AG04450 (cell line): ENCODE results near the gene TSHR. TPM values are rescaled to one million over a fixed set of nuclear protein-coding genes. Genes with fewer than 3 reads are reported as not detected.

ENCODE experiments used
- CTCF ChIA-PET: fragments of 300-600, 350-600 bp; formaldehyde crosslinking; extraction: SDS; loops from one replicate; lab custom pipeline; 2022; ENCODE audit warnings: antibody characterized with exemption, inconsistent platforms; lab: Charles Lee
- POLR2A ChIA-PET: fragments of 350-600 bp; formaldehyde crosslinking; extraction: SDS; loops from one replicate; lab custom pipeline; 2021; ENCODE audit warnings: antibody characterized with exemption, inconsistent platforms; lab: Yijun Ruan, JAX
- DNase-seq: peaks from one replicate; pipeline ENCODE4 v3.0.0-alpha.2; 2011; ENCODE audit warnings: low read depth, low spot score
- H3K27ac ChIP-seq: one replicate; pipeline ENCODE4 v1.5.1; 2012; ENCODE audit warnings: low read depth, low read length, control low read depth
- H3K27me3 ChIP-seq: one replicate; pipeline ENCODE4 v1.6.0; 2012; ENCODE audit warnings: low read length; ENCODE audit not compliant: control insufficient read depth, insufficient read depth
- H3K4me3 ChIP-seq: 2 replicates; pipeline ENCODE4 v1.5.1; 2011; ENCODE audit warnings: mild to moderate bottlenecking, low read depth, low read length, control low read depth
- H3K9me3 ChIP-seq: 2 replicates; pipeline ENCODE4 v1.5.1; 2012; ENCODE audit warnings: low read length; ENCODE audit not compliant: control insufficient read depth, insufficient read depth
- CTCF ChIP-seq: IDR thresholded peaks from 2 replicates; pipeline ENCODE4 v1.5.1; 2011; ENCODE audit warnings: low read depth, low read length, control low read depth, inconsistent platforms
- polyA plus RNA-seq: library from polyadenylated mRNA; depleted of rRNA; stranded (reverse); fragments of >200 nt; gene quantifications from 2 replicates; pipeline ENCODE4 v1.2.3, GENCODE V29; 2011

The TSHR gene
- polyA plus RNA-seq, 1 experiment: not detected

DNA sequence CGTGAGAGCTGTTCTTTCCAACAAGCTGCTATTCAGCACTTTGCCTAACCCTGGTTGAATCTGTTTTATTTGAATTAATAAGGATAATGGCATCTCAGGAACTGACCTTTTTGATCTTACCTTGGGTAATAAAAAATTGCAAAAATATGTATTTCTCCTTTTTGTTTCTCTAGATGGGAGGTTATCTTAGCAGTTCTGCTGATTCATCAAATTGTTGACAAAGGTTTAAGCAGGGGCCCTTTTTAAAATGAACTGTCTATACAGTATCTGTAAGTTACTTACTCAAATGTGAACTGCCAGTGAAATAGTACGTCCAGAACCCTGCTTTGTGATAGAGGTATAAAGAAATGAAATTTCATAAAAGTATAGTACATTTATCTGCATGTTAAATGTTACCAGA, 681 bp downstream of the TSHR start:
- Histone ChIP-seq H3K27ac (no peak overlapping the region), H3K9me3 (no peaks in the 10 kb centered on the region; the same call in 1 of the 2 replicates), H3K4me3 (no peak overlapping the region), H3K27me3 (peaks cover 8% of the 10 kb centered on the region)
- no peak for TF ChIP-seq CTCF
- CTCF ChIA-PET: interaction anchor here (1.1 to 11.2 kb wide), 8 partner anchors 10 to 215 kb away, joined by 3 to 122 read pairs (median 11); partner anchors contain the start of gene CEP128
- POLR2A ChIA-PET: no interaction called here
- DNase-seq: no peak

DNA sequence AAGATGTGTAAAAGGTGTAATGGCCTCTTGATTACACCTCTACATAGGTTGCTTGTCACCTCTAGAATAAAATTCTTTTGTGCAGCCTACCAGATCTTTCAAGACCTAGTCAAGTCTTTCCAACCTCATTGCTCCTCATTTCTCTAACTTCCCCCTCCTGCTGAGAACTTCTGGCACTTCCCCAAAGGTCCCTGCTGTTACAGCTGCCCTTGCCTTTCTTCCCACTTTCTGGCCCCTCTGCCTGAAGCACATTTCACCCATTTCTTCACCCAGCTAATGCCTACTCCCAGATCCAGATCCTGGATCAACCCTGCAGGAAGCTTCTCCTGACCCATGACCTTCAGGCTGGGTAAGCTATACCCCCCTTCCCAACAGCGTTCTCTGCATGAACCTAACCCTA, 1.5 kb downstream of the TSHR start:
- no peak for TF ChIP-seq CTCF
- ChIA-PET POLR2A (no interaction called here), CTCF (interaction anchor here (1.3 to 11.2 kb wide), 3 partner anchors 11 to 214 kb away, joined by 3 to 122 read pairs (median 26); no protein-coding TSS in a partner anchor)
- DNase-seq: no peak
- H3K27ac ChIP-seq: no peak overlapping the region
- peaks cover 8% of the 10 kb centered on the region for H3K27me3 ChIP-seq
- H3K4me3 ChIP-seq: no peak overlapping the region
- H3K9me3 ChIP-seq: no peaks in the 10 kb centered on the region; the same call in 1 of the 2 replicates

DNA sequence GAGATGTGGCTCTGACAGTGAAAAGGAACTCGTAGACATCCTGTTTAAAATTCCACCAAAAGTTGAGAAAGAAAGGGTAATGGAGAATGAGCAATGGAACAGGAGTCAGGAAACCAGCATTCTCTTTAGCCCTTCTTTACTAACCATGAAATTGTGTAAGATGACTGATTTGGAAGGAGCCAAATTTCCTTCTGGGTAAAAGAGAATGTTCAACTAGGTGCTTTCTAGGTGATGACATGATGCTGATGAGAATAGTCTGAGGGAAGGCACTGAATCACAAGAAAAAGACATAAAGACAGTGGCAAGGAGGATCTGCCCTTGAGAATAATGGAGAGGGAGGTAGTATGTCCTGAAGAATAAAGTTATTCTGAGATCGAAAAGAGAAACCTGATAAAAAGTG, 2.2 kb downstream of the TSHR start:
- Histone ChIP-seq H3K9me3 (no peaks in the 10 kb centered on the region; the same call in 1 of the 2 replicates), H3K27ac (no peak overlapping the region), H3K27me3 (peaks cover 8% of the 10 kb centered on the region), H3K4me3 (no peak overlapping the region)
- POLR2A ChIA-PET: no interaction called here
- no peak for DNase-seq
- no peak for TF ChIP-seq CTCF
- CTCF ChIA-PET: interaction anchor here (11.2 kb wide), 1 partner anchor 30 kb away, joined by 122 read pairs; no protein-coding TSS in a partner anchor

- no peak for DNase-seq
- Histone ChIP-seq H3K9me3 (no peaks in the 10 kb centered on the region; the same call in 1 of the 2 replicates), H3K27me3 (peaks cover 8% of the 10 kb centered on the region), H3K4me3 (no peak overlapping the region), H3K27ac (no peak overlapping the region)
- POLR2A ChIA-PET: no interaction called here
- no peak for TF ChIP-seq CTCF
- CTCF ChIA-PET: interaction anchor here (1.0 to 11.2 kb wide), 2 partner anchors 29 to 212 kb away, joined by 3 to 122 read pairs; no protein-coding TSS in a partner anchor
Measured at GRCh38 chr14:80958226-80958625, 2.8 kb downstream of the TSHR start.

DNA sequence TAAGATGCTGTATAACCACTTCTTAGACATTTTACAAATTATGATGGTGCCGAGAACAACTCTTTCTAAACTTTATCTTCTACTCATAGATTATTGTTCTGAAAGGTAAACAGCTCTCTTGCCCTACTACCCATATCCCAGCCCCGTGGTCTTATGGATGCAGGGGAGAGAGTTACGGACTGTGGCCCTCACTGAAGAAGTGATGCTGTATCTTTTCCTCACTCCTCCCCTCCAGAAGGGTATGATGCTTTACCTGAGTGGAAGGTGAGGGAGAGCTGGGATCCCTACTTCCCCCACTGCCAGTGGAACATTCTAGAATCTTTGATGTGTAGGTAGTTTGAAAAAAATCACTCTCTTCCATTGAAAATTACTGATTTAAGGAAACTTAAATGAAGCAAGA, 3.5 kb downstream of the TSHR start:
- Histone ChIP-seq H3K9me3 (no peaks in the 10 kb centered on the region; the same call in 1 of the 2 replicates), H3K27me3 (peaks cover 8% of the 10 kb centered on the region), H3K27ac (no peak overlapping the region), H3K4me3 (no peak overlapping the region)
- TF ChIP-seq CTCF: no peak
- DNase-seq: no peak
- ChIA-PET CTCF (interaction anchor here (1.0 to 11.2 kb wide), 3 partner anchors 29 to 211 kb away, joined by 3 to 122 read pairs (median 4); no protein-coding TSS in a partner anchor), POLR2A (no interaction called here)
